Measurements from ENCODE around the gene ASB7. TPM values are rescaled to one million over a fixed set of nuclear protein-coding genes. Genes with fewer than 3 reads are reported as not detected.

The ASB7 gene
- polyA plus RNA-seq, 1 donor (not counting 4 experiments of a cell fraction or from before 2014, with no cell fraction given) = 10.8 TPM

DNA sequence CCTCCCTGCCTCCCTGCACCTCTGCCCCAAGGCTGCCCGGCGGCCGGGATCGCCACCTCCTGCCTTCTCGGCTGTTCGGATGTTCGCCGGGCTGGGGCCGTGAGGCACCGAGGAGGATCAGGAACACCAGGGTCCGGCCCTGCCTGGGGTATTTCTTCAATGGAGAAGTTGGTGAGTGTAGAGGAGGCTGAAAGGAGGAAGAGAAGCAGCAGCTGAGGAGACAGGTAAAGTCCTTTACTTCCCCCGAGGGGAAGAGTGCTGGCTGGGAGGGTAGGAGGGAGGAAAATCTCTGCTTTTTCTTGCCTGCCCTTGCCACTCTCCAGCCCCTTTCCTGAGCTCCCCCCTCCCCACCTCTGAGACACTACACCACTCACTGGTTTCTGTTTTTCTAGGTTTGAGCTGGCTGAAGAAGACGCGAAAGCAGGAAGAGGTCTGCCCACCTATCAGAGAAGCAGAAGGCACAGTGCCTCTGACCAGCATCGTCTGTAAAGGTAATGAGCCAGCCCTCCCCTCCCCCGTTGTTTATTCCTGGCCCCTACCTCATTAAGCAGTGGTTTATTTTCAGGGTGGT is 519 bp downstream of the ASB7 start:
- dilution Hi-C loops (cut with MboI; ENCODE audit: extremely low pct_ligation_motif_present, low sequenced_read_pairs) = no loop called here
- Histone ChIP-seq H3K4me3 (ENCODE audit: control insufficient read depth in 2 of 3, extremely low read depth in 1 of 3, insufficient read depth in 2 of 3, low read depth in 1 of 3, low read length in 3 of 3) (peak overlapping the region; percentile 83 to 99 (median 94)), H3K9ac (ENCODE audit: control insufficient read depth, extremely low read depth, insufficient read depth, low read length) (peak overlapping the region; percentile 98), H3K9me3 (ENCODE audit: control insufficient read depth, low read depth, low read length) (no peaks in the 10 kb centered on the region), H3K4me1 (ENCODE audit: control insufficient read depth, extremely low read depth, insufficient read depth, low read length) (peaks cover 22% of the 10 kb centered on the region), H3K27me3 (ENCODE audit: control insufficient read depth, extremely low read depth, insufficient read depth, low read length) (no peaks in the 10 kb centered on the region), H4K20me1 (ENCODE audit: control insufficient read depth, extremely low read depth, insufficient read depth, low read length) (no peaks in the 10 kb centered on the region), H3K36me3 (ENCODE audit: control insufficient read depth in 2 of 2, extremely low read depth in 1 of 2, insufficient read depth in 2 of 2, low read length in 2 of 2) (peaks cover 2 to 4% of the 10 kb centered on the region in 2 experiments), H3K4me2 (ENCODE audit: control insufficient read depth, extremely low read depth, insufficient read depth, low read depth, low read length) (peak overlapping the region; percentile 89), H3K27ac (ENCODE audit: control insufficient read depth, insufficient read depth, low read length) (peak overlapping the region; percentile 92), H3K79me2 (ENCODE audit: control insufficient read depth, insufficient read depth, low read length) (peaks cover 85% of the 10 kb centered on the region), H2AFZ (ENCODE audit: control insufficient read depth, low read length) (peak overlapping the region; percentile 88), H3K9me1 (ENCODE audit: control insufficient read depth, extremely low read depth, insufficient read depth, low read length) (no peaks in the 10 kb centered on the region)
- DNase-seq (ENCODE audit: low read depth, low spot score) (no peak), FAIRE-seq (no peak)
- no peak for TF ChIP-seq EZH2 (IDR thresholded peaks at IDR 0.05; ENCODE audit: low read length)
- TF ChIP-seq, protein P1, sequence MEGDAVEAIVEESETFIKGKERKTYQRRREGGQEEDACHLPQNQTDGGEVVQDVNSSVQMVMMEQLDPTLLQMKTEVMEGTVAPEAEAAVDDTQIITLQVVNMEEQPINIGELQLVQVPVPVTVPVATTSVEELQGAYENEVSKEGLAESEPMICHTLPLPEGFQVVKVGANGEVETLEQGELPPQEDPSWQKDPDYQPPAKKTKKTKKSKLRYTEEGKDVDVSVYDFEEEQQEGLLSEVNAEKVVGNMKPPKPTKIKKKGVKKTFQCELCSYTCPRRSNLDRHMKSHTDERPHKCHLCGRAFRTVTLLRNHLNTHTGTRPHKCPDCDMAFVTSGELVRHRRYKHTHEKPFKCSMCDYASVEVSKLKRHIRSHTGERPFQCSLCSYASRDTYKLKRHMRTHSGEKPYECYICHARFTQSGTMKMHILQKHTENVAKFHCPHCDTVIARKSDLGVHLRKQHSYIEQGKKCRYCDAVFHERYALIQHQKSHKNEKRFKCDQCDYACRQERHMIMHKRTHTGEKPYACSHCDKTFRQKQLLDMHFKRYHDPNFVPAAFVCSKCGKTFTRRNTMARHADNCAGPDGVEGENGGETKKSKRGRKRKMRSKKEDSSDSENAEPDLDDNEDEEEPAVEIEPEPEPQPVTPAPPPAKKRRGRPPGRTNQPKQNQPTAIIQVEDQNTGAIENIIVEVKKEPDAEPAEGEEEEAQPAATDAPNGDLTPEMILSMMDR (optimal IDR thresholded peaks at IDR 0.05 in 1 of 3, IDR thresholded peaks at IDR 0.05 in 1 of 3, conservative IDR thresholded peaks at IDR 0.05 in 1 of 3; ENCODE audit: extremely low read depth in 1 of 3, insufficient read depth in 2 of 3, low read length in 3 of 3) = no peak

DNA sequence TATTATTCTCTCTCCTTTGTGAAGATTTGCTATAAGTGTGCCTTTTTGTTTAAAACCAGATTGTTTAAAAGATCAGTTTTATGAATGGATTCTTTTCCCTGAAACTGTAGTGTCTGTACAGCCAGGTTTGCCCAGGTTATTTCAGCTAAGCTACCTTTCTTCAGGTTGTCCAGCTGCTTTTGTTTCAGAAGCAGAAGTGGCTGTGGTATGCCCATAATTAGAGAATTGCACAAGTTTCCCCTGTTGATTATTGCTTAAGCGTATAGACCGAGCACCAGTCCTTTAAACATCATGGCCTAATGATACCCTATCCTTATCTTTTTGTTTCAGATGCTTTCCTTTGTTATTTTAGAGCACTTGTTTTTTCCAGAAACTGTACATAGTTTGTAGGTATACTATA is 10.2 kb downstream of the ASB7 start:
- no peak overlapping the region for H3K27ac ChIP-seq (ENCODE audit: control insufficient read depth, insufficient read depth, low read length)
- H3K27me3 ChIP-seq (ENCODE audit: control insufficient read depth, extremely low read depth, insufficient read depth, low read length) = no peaks in the 10 kb centered on the region
- H3K4me1 ChIP-seq (ENCODE audit: control insufficient read depth, extremely low read depth, insufficient read depth, low read length) = no peaks in the 10 kb centered on the region
- no peak for DNase-seq (ENCODE audit: low read depth, low spot score)
- H3K79me2 ChIP-seq (ENCODE audit: control insufficient read depth, insufficient read depth, low read length) = peaks cover 15% of the 10 kb centered on the region
- no peak overlapping the region for H3K4me2 ChIP-seq (ENCODE audit: control insufficient read depth, extremely low read depth, insufficient read depth, low read depth, low read length)
- no peak for FAIRE-seq
- no peak for TF ChIP-seq EZH2 (IDR thresholded peaks at IDR 0.05; ENCODE audit: low read length)
- TF ChIP-seq, protein P1 (optimal IDR thresholded peaks at IDR 0.05 in 1 of 3, IDR thresholded peaks at IDR 0.05 in 1 of 3, conservative IDR thresholded peaks at IDR 0.05 in 1 of 3; ENCODE audit: extremely low read depth in 1 of 3, insufficient read depth in 2 of 3, low read length in 3 of 3) = no peak
- H3K9ac ChIP-seq (ENCODE audit: control insufficient read depth, extremely low read depth, insufficient read depth, low read length) = no peak overlapping the region
- H4K20me1 ChIP-seq (ENCODE audit: control insufficient read depth, extremely low read depth, insufficient read depth, low read length) = no peaks in the 10 kb centered on the region
- H3K4me3 ChIP-seq (ENCODE audit: control insufficient read depth in 2 of 3, extremely low read depth in 1 of 3, insufficient read depth in 2 of 3, low read depth in 1 of 3, low read length in 3 of 3) = no peak overlapping the region
- no peaks in the 10 kb centered on the region for H3K9me3 ChIP-seq (ENCODE audit: control insufficient read depth, low read depth, low read length)
- dilution Hi-C loops (cut with MboI; ENCODE audit: extremely low pct_ligation_motif_present, low sequenced_read_pairs) = no loop called here
- no peak overlapping the region for H2AFZ ChIP-seq (ENCODE audit: control insufficient read depth, low read length)
- H3K9me1 ChIP-seq (ENCODE audit: control insufficient read depth, extremely low read depth, insufficient read depth, low read length) = no peaks in the 10 kb centered on the region
- H3K36me3 ChIP-seq (ENCODE audit: control insufficient read depth in 2 of 2, extremely low read depth in 1 of 2, insufficient read depth in 2 of 2, low read length in 2 of 2) = peaks cover 4 to 15% of the 10 kb centered on the region in 2 experiments

Measured in keratinocyte (primary cell).